MG63 (cell line): Measurements from ENCODE around the gene BRINP1. TPM values are rescaled to one million over a fixed set of nuclear protein-coding genes. Genes with fewer than 3 reads are reported as not detected.
"Not testable (repeated sequence)": the region's sequence is repeated elsewhere in the genome, so short reads cannot be mapped to it uniquely, and the experiment has no call there.

Experiments used
- DNase-seq: peaks from one replicate; pipeline ENCODE4 v3.0.0-alpha.2; 2020
- H3K27me3 ChIP-seq: fragments of 250-450 bp; sonication (Bioruptor Pico); 2 replicates; pipeline ENCODE4 v1.5.1; 2020; ENCODE audit warnings: mild to moderate bottlenecking, moderate library complexity
- H3K36me3 ChIP-seq: fragments of 250-450 bp; sonication (Bioruptor Pico); 2 replicates; pipeline ENCODE4 v1.5.1; 2020; ENCODE audit warnings: mild to moderate bottlenecking, moderate library complexity
- H3K4me3 ChIP-seq: fragments of 250-450 bp; sonication (Bioruptor Pico); 2 replicates; pipeline ENCODE4 v1.5.1; 2020; ENCODE audit warnings: mild to moderate bottlenecking, moderate library complexity
- H3K9me3 ChIP-seq: fragments of 250-450 bp; sonication (Bioruptor Pico); 2 replicates; pipeline ENCODE4 v1.5.1; 2020; ENCODE audit warnings: mild to moderate bottlenecking, moderate library complexity
- total RNA-seq: library from RNA; depleted of rRNA; stranded (reverse); fragments of >200 nt; shearing (Covaris generic); gene quantifications from 2 replicates; pipeline ENCODE4 v1.2.3, GENCODE V29; 2014; ENCODE audit warnings: low replicate concordance

The BRINP1 gene
- total RNA-seq, 1 experiment from 2014 or later, result 0.49 TPM

- no peaks in the 10 kb centered on the region for H3K27me3 ChIP-seq
- H3K9me3 ChIP-seq, result no peaks in the 10 kb centered on the region
- no peak for DNase-seq
- H3K4me3 ChIP-seq, result no peak overlapping the region
- no peaks in the 10 kb centered on the region for H3K36me3 ChIP-seq
These were observed 184.8 kb downstream of the BRINP1 start for GRCh38 chr9:119184265-119184936.

DNA sequence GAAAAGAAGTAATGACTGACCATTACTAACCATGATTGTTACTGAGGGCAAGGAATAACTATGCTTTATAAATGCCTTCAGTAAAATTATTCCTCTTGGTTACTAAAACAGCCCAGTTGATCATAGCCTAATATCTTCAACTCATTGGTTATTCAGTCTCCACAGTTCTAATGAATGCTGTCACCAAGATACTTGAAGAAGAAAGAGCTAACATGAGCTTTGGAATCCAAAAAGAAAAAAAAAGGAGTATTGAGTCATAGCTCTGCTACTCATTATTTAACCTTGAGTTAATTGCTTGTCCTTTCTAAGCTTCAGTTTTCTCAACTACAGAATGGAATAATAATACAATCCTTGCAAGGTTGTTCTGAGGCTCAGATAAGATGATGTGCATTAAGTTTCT, 187.7 kb downstream of the BRINP1 start:
- H3K9me3 ChIP-seq, result no peaks in the 10 kb centered on the region
- no peaks in the 10 kb centered on the region for H3K27me3 ChIP-seq
- H3K36me3 ChIP-seq, result no peaks in the 10 kb centered on the region
- no peak overlapping the region for H3K4me3 ChIP-seq
- DNase-seq, result no peak

DNA sequence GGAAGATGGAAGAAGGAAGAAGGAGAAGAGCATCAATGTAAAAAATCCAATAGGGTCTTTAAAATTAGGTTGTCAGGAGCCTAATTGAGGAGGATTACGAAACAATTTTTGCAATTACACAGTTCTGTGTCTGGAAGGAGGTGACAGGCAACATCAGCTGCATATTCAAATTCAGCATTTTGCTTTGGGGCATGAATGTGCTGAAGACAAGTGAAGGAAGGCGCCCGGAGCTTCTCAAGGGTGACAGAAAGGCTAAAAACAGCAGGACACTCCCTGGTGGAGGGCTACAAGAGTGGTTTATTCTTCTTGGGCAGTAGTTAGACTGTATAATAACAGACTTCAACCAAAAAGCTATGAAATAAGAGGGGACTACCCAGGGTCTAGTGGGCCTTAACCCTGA, 188.3 kb downstream of the BRINP1 start:
- DNase-seq, result no peak
- no peak overlapping the region for H3K4me3 ChIP-seq
- no peaks in the 10 kb centered on the region for H3K36me3 ChIP-seq
- H3K9me3 ChIP-seq, result no peaks in the 10 kb centered on the region
- H3K27me3 ChIP-seq, result no peaks in the 10 kb centered on the region

- Histone ChIP-seq H3K4me3 (no peak overlapping the region), H3K9me3 (no peaks in the 10 kb centered on the region), H3K36me3 (no peaks in the 10 kb centered on the region), H3K27me3 (no peaks in the 10 kb centered on the region)
- DNase-seq, result no peak
These were observed 189.5 kb downstream of the BRINP1 start for GRCh38 chr9:119179701-119180100.

- DNase-seq, result no peak
- Histone ChIP-seq H3K27me3 (no peaks in the 10 kb centered on the region), H3K36me3 (no peaks in the 10 kb centered on the region), H3K9me3 (no peaks in the 10 kb centered on the region), H3K4me3 (no peak overlapping the region)
These were observed 192.0 kb downstream of the BRINP1 start for GRCh38 chr9:119177196-119177595.

- Histone ChIP-seq H3K36me3 (no peaks in the 10 kb centered on the region), H3K27me3 (no peaks in the 10 kb centered on the region), H3K9me3 (no peaks in the 10 kb centered on the region), H3K4me3 (no peak overlapping the region)
- DNase-seq, result no peak
These were observed 193.7 kb downstream of the BRINP1 start for GRCh38 chr9:119175581-119175980.

- not testable (repeated sequence) for H3K4me3 ChIP-seq
These were observed 200.0 kb downstream of the BRINP1 start for GRCh38 chr9:119169222-119169621.

DNA sequence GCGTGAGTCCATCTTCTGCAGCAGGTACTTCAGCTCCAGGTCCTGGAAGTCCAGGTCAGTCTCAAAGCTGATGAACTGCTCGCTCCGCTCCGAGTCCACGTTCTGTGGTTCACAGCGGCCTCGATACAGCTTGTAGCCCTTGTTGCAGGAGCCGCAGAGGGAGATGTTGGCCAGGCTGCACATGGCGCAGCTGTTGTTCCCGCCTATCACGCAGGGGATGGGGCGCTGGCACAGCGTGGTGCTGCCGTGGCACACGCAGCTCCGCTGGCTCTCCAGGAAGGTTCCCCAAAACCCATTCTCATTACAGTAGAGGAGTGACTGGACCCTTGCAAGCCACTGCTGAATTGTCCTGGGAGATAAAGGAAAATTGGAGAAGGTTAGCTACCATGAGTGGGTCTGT, 201.4 kb downstream of the BRINP1 start:
- H3K36me3 ChIP-seq, result no peaks in the 10 kb centered on the region
- peaks cover 1% of the 10 kb centered on the region; the same call in 1 of the 2 replicates for H3K9me3 ChIP-seq
- DNase-seq, result no peak
- H3K27me3 ChIP-seq, result no peaks in the 10 kb centered on the region
- no peak overlapping the region for H3K4me3 ChIP-seq

More at GRCh38 chr9:119169222-119169621, 200.0 kb downstream of the BRINP1 start:
- not testable (repeated sequence) for DNase-seq, H3K36me3 ChIP-seq, H3K9me3 ChIP-seq, H3K27me3 ChIP-seq

GRCh38 chr9:119167267-119167666, 202.0 kb downstream of the BRINP1 start:
- Histone ChIP-seq H3K27me3 (no peaks in the 10 kb centered on the region), H3K36me3 (no peaks in the 10 kb centered on the region), H3K9me3 (peaks cover 2% of the 10 kb centered on the region; the same call in 1 of the 2 replicates), H3K4me3 (no peak overlapping the region)
- no peak for DNase-seq

DNA sequence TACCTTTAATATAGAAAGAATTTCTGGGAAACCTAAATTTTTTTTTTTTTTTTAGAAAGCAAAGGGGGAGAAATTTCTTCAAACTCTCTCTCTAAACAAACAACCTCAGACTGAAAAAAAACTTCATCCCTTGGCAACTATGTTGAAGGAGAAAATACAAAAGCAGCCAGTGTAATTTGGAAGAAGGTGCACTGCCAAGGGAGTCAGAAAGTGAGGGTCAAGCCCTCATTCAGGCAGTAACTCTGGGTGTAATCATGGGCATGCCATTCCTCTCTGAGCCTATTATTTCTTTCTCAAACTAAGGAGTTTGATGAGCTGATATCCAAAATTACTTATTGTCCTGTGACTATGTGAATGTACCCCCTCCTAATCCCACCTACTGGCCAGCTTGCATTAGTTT, 203.1 kb downstream of the BRINP1 start:
- Histone ChIP-seq H3K4me3 (no peak overlapping the region), H3K27me3 (no peaks in the 10 kb centered on the region), H3K9me3 (peaks cover 2% of the 10 kb centered on the region; the same call in 1 of the 2 replicates), H3K36me3 (no peaks in the 10 kb centered on the region)
- DNase-seq, result no peak

GRCh38 chr9:119165131-119165530, 204.1 kb downstream of the BRINP1 start:
- no peaks in the 10 kb centered on the region for H3K27me3 ChIP-seq
- DNase-seq, result no peak
- H3K9me3 ChIP-seq, result peaks cover 2% of the 10 kb centered on the region; the same call in 1 of the 2 replicates
- H3K4me3 ChIP-seq, result no peak overlapping the region
- no peaks in the 10 kb centered on the region for H3K36me3 ChIP-seq

GRCh38 chr9:119164716-119165115, 204.5 kb downstream of the BRINP1 start:
- Histone ChIP-seq H3K27me3 (no peaks in the 10 kb centered on the region), H3K4me3 (no peak overlapping the region), H3K9me3 (peaks cover 2% of the 10 kb centered on the region; the same call in 1 of the 2 replicates), H3K36me3 (no peaks in the 10 kb centered on the region)
- no peak for DNase-seq

DNA sequence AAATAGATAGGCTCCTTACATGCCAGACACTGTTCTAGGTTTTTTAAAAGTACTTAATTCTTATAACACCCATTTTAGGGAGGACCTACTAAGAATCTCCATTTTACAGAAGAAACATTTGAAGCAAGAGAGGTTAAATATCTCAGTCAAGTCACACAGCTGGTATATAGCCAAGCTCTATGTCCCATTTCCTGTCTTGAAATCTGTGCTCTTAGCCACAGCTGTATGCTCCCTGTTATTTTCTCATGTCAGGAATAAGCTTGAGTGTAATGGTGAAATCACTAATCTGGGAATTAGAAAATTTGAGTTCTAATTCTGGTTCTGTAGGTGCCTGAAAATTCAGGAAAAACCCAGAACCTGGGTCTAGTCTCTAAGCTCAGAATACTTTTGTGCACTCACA, 208.7 kb downstream of the BRINP1 start:
- Histone ChIP-seq H3K27me3 (no peaks in the 10 kb centered on the region), H3K9me3 (peaks cover 2% of the 10 kb centered on the region; the same call in 1 of the 2 replicates), H3K36me3 (no peaks in the 10 kb centered on the region), H3K4me3 (no peak overlapping the region)
- DNase-seq, result no peak

DNA sequence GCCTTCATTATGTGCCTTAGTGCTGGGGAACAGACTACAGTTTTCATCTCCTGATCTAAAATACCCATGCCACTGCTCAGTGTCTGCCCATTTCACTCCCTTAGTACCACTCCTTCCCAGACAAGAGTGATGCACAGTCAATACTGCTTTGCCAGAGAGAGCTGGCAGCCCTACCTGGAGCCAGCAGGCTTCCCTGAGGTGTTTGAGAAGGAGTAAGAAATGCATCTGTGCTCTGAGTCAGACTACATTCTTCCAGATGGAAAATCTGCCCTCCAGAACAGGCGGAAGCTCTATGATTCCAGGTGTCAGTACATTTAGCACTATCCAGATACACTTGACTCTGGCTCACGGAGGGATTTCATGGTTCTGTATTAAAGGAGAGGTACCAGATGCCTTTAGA, 209.8 kb downstream of the BRINP1 start:
- no peak for DNase-seq
- H3K9me3 ChIP-seq, result peaks cover 2% of the 10 kb centered on the region; the same call in 1 of the 2 replicates
- H3K36me3 ChIP-seq, result no peaks in the 10 kb centered on the region
- no peaks in the 10 kb centered on the region for H3K27me3 ChIP-seq
- H3K4me3 ChIP-seq, result no peak overlapping the region

DNA sequence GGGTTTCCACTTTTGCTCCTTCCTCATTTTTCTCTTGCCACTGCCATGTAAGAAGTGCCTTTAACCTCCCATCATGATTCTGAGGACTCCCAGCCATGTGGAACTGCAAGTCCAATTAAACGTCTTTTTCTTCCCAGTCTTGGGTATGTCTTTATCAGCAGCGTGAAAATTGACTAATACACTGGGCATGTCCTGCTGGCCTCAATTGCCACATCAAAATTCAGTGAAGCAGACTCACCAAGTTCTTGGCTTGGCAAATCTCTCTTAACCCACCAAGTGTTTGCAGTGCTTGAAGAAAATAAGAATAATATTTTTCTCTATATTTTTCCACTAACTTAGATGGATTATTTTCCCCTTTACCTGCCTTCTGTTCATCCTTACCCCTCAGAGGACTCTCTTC, 212.0 kb downstream of the BRINP1 start:
- Histone ChIP-seq H3K4me3 (no peak overlapping the region), H3K9me3 (no peaks in the 10 kb centered on the region), H3K27me3 (no peaks in the 10 kb centered on the region), H3K36me3 (no peaks in the 10 kb centered on the region)
- no peak for DNase-seq

DNA sequence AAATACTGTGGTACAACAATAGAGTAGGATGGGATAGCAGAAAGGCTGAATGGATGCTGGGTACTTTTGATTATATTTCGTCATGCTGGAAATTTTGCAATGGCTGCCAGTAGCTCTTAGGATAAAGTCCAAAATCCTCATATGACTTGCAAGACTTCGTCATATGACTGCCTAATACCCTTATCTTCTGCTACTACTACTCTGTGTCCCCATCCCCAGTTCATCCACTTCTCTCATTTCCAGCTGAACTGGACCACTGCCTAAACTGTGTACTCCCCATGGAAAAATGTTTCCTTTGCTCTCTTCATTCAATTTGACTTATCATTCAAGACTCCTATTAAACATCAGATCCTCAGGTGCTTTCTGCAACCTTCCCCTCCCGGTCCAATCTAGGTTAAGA, 212.9 kb downstream of the BRINP1 start:
- Histone ChIP-seq H3K27me3 (no peaks in the 10 kb centered on the region), H3K9me3 (no peaks in the 10 kb centered on the region), H3K36me3 (no peaks in the 10 kb centered on the region), H3K4me3 (no peak overlapping the region)
- DNase-seq, result no peak

GRCh38 chr9:119154527-119154926, 214.7 kb downstream of the BRINP1 start:
- Histone ChIP-seq H3K36me3 (no peaks in the 10 kb centered on the region), H3K4me3 (no peak overlapping the region), H3K9me3 (no peaks in the 10 kb centered on the region), H3K27me3 (no peaks in the 10 kb centered on the region)
- no peak for DNase-seq

DNA sequence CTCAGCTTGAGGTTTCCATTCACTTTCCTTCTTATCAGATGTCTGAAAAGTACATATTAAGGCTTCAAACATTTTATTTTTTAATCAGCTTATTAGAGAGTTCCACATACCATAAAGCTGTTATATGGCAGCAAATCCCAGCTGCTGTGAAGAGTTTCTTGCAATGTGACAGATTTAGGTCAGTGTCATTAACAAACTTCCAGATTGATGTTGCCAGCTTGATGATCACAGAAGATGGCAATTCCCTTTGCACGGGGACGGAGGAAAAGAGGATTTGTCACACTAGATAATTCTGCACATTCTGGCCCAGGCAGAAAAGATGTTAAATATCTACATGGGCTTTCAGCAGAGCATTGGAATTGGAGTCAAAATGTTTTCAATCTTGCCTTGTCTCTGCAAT, 215.8 kb downstream of the BRINP1 start:
- Histone ChIP-seq H3K4me3 (no peak overlapping the region), H3K27me3 (no peaks in the 10 kb centered on the region), H3K36me3 (no peaks in the 10 kb centered on the region), H3K9me3 (no peaks in the 10 kb centered on the region)
- no peak for DNase-seq
